ENCODE results near the gene CPM. TPM values are rescaled to one million over a fixed set of nuclear protein-coding genes. Genes with fewer than 3 reads are reported as not detected.

The CPM gene
- total RNA-seq, 2 experiments from 2014 or later, result 3.0 to 5.8 TPM

DNA sequence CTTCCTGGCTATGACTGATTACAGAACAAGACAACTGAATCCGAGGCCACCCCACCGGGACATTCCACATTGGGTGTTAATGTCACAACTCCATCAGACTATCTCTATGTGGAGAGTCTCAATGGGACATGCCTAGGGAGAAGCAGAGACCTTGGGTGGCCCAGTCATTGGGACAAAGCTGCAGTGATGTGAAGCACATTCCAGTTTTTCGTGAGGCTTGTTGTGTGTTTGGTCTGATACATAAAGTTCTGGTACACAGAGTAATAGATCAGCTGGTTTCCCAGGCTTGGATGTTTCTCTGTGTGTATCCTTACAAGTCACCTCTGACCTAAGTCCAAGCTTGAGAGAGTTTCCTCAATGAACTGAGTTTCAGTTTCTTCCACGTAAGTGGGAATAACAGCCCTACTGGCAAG is 42.3 kb downstream of the CPM start:
- Mint-ChIP-seq H3K36me3 (ENCODE audit: low read depth) (no peaks in the 10 kb centered on the region), H3K4me3 (no peak overlapping the region), H3K27me3 (peaks cover 2% of the 10 kb centered on the region), H3K4me1 (ENCODE audit: low read depth) (peaks cover 22% of the 10 kb centered on the region), H3K27ac (no peak overlapping the region), H3K9me3 (no peaks in the 10 kb centered on the region)
- POLR2A ChIA-PET, result no interaction called here
- ATAC-seq (no peak), DNase-seq (no peak)
- CTCF ChIA-PET, result no interaction called here
- intact Hi-C loops (cut with micrococcal nuclease), result no loop called here
- TF ChIP-seq, protein P1, sequence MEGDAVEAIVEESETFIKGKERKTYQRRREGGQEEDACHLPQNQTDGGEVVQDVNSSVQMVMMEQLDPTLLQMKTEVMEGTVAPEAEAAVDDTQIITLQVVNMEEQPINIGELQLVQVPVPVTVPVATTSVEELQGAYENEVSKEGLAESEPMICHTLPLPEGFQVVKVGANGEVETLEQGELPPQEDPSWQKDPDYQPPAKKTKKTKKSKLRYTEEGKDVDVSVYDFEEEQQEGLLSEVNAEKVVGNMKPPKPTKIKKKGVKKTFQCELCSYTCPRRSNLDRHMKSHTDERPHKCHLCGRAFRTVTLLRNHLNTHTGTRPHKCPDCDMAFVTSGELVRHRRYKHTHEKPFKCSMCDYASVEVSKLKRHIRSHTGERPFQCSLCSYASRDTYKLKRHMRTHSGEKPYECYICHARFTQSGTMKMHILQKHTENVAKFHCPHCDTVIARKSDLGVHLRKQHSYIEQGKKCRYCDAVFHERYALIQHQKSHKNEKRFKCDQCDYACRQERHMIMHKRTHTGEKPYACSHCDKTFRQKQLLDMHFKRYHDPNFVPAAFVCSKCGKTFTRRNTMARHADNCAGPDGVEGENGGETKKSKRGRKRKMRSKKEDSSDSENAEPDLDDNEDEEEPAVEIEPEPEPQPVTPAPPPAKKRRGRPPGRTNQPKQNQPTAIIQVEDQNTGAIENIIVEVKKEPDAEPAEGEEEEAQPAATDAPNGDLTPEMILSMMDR (IDR thresholded peaks at IDR 0.05), result no peak

DNA sequence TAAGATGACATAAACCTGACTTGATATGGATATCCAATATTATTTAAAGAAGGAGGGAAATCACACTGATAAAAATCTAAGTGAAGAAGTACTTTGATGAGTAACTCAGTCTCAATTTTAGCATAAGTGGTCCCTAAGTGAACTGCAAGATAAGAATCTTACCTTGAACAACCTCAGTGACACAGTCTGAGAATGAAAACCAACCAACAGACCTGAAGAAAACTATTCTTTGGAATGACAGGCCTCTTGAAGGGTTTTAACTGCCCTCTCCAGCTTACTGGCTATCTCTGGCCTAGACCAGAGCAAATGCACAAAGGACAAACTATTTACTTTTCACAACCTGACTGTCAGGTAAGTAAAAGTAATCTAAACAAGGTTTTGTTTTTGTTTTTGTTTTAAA is 44.7 kb downstream of the CPM start:
- ATAC-seq (peak; percentile 61), DNase-seq (no peak)
- Mint-ChIP-seq H3K4me3 (no peak overlapping the region), H3K9me3 (no peaks in the 10 kb centered on the region), H3K27ac (no peak overlapping the region), H3K4me1 (ENCODE audit: low read depth) (peaks cover 22% of the 10 kb centered on the region), H3K27me3 (peaks cover 2% of the 10 kb centered on the region), H3K36me3 (ENCODE audit: low read depth) (no peaks in the 10 kb centered on the region)
- TF ChIP-seq, protein P1 (IDR thresholded peaks at IDR 0.05), result no peak
- intact Hi-C loops (cut with micrococcal nuclease), result no loop called here
- CTCF ChIA-PET, result no interaction called here
- POLR2A ChIA-PET, result no interaction called here

DNA sequence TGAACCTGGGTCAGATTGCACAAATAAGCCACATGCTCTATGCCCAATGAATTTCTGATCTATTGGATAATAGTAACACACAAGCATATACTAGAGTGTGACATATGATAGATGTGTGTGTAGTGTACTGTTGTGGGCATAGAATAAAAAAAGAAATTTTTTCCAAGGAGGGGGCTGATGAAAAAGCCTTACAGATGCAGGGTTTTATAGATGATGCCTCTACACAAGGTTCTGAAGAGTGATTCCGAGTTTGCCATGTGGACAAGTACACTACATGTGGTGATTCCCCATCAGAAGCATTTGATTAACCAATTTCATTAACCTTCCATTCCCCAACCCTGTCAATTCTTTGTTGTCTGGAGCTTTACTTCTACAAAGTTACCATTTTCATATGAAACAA is 45.3 kb downstream of the CPM start:
- Mint-ChIP-seq H3K27me3 (peaks cover 2% of the 10 kb centered on the region), H3K9me3 (no peaks in the 10 kb centered on the region), H3K4me1 (ENCODE audit: low read depth) (peaks cover 22% of the 10 kb centered on the region), H3K27ac (no peak overlapping the region), H3K36me3 (ENCODE audit: low read depth) (no peaks in the 10 kb centered on the region), H3K4me3 (no peak overlapping the region)
- no peak for DNase-seq
- ChIA-PET POLR2A (no interaction called here), CTCF (no interaction called here)
- ATAC-seq, result no peak
- intact Hi-C loops (cut with micrococcal nuclease), result no loop called here
- TF ChIP-seq, protein P1 (IDR thresholded peaks at IDR 0.05), result no peak

DNA sequence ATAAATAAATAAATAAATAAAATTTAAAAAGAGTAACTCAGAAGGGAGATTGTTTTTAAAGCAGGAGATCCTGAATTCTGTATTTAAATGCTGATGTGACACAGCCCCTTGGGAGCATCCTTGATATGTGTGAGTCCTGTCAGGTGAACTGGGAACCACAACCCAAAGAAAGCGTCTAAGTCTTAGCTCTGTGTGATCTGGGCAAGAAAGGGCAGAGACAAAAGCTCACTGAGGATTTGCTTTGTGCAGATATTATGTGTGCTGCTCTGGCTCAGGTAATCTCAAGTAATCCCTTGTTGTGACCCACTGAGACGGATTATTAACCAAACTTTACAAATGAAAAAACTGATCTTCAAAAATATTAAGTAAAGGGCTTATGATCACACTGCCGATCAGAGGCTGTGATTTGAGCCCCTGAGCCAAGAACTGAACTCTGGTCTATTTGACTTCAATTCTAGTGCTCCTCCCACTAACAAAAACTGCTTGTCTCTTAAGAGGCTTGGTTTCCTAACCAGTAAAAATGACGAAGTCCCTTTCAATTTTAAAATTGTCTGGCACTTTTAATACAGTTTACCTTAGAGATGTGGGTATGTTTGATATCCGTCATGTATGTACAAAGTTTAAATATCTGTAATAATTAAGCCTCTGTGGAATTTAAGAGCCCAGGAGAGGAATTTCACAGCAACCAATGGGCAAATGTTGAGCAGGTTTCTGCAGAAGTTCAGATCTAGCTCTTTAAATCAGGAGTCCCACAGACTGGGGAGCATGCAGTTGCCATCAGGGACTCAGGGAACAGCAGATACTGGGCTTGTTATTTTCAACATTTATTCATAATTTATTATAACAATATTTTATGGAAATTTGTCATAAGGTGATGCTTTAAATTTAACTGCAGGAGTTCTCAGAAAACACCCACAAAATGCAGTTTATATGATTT is 46.1 kb downstream of the CPM start:
- CTCF ChIA-PET, result no interaction called here
- peaks cover 17% of the 10 kb centered on the region for H3K4me1 Mint-ChIP-seq (ENCODE audit: low read depth)
- H3K27ac Mint-ChIP-seq, result no peak overlapping the region

DNA sequence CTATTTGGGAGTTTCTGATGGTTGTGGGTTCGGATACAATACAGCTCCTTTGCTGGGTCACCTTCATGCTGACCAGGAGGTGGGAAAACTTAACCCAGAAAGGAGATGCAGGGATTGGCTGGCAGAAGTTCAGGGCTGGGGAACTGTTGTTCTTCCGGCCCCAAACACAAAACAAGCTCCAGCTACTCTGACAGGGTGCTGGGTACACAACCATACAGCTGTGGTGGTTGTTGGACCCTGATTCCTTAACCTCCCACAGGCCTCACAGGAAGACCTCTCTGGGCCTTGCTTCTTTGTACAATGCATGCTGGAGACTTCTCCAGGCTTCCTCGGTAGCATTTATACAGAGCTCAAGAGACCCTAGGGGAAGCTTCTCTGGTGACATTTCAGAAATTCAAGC is 47.6 kb downstream of the CPM start:
- Mint-ChIP-seq H3K9me3 (peaks cover 2% of the 10 kb centered on the region), H3K27ac (no peak overlapping the region), H3K4me3 (no peak overlapping the region), H3K4me1 (ENCODE audit: low read depth) (peaks cover 12% of the 10 kb centered on the region), H3K36me3 (ENCODE audit: low read depth) (no peaks in the 10 kb centered on the region), H3K27me3 (peaks cover 4% of the 10 kb centered on the region)
- ATAC-seq, result no peak
- intact Hi-C loops (cut with micrococcal nuclease), result no loop called here
- ChIA-PET POLR2A (no interaction called here), CTCF (interaction anchor here (1.7 kb wide), 1 partner anchor 9 kb away, joined by 3 read pairs; no protein-coding TSS in a partner anchor)
- TF ChIP-seq, protein P1 (IDR thresholded peaks at IDR 0.05), result no peak
- no peak for DNase-seq

More for the DNA sequence above, 46.1 kb downstream of the CPM start:
- H3K9me3 Mint-ChIP-seq, result peaks cover 2% of the 10 kb centered on the region
- DNase-seq (no peak), ATAC-seq (no peak)
- POLR2A ChIA-PET, result no interaction called here
- H3K27me3 Mint-ChIP-seq, result peaks cover 4% of the 10 kb centered on the region
- H3K4me3 Mint-ChIP-seq, result no peak overlapping the region
- TF ChIP-seq, protein P1 (IDR thresholded peaks at IDR 0.05), result no peak
- no peaks in the 10 kb centered on the region for H3K36me3 Mint-ChIP-seq (ENCODE audit: low read depth)
- intact Hi-C loops (cut with micrococcal nuclease), result no loop called here

Data from activated CD8-positive, alpha-beta T cell treated with anti-CD3 and anti-CD28 coated beads for 36 hours (primary cell).